ENCODE measurements around the gene LYRM2. TPM values are rescaled to one million over a fixed set of nuclear protein-coding genes. Genes with fewer than 3 reads are reported as not detected.

LYRM2 gene
- 10 to 100 TPM in 1 of 2 donors, 1 to 10 TPM in 1; 8.0 to 13.8 TPM for total RNA-seq

GRCh38 chr6:89638320-89639195 is at the start of gene LYRM2:
LYRM2 (minus strand) TSS chr6:89638747; CDS start chr6:89638716, 31 bp downstream.
- Histone ChIP-seq H3K4me1 (peaks cover 15% of the 10 kb centered on the region), H3K27ac (peak within 1 kb of the TSS; percentile 81 to 95 (median 90)), H3K4me3 (peak within 1 kb of the TSS; percentile 20 to 64), H3K27me3 (no peaks in the 10 kb centered on the region), H3K36me3 (replicated peaks in 1 of 2; ENCODE audit: insufficient read depth in 1 of 2, low read depth in 2 of 2) (no peaks in the 10 kb centered on the region), H3K9me3 (no peaks in the 10 kb centered on the region)
- ATAC-seq (peak; percentile 99), DNase-seq (peak; percentile 96)
- TF ChIP-seq CTCF (IDR thresholded peaks at IDR 0.05) = peak in 4 of 7 experiments; percentile 31 to 52 (median 40)
- peak; percentile 79 to 97 (median 96) for TF ChIP-seq POLR2A (IDR thresholded peaks at IDR 0.05)
- 2% methylated on average over 30 to 58 of the region's 58 CpGs for WGBS, 2 donors
- intact Hi-C loops (cut with DNase I) = no loop called here

- H3K9me3 ChIP-seq = no peaks in the 10 kb centered on the region
- DNase-seq (no peak), ATAC-seq (no peak)
- TF ChIP-seq CTCF (IDR thresholded peaks at IDR 0.05) = no peak
- no peak for TF ChIP-seq POLR2A (IDR thresholded peaks at IDR 0.05)
- H3K4me1 ChIP-seq = no peaks in the 10 kb centered on the region
- H3K27me3 ChIP-seq = no peaks in the 10 kb centered on the region
- H3K4me3 ChIP-seq = no peak overlapping the region
- 82 to 87% methylated on average over 2 of the region's 2 CpGs for WGBS, 2 donors
- no peak overlapping the region for H3K27ac ChIP-seq
- peaks cover 7 to 56% of the 10 kb centered on the region in 2 donors for H3K36me3 ChIP-seq (replicated peaks in 1 of 2; ENCODE audit: insufficient read depth in 1 of 2, low read depth in 2 of 2)
- intact Hi-C loops (cut with DNase I) = no loop called here
Observed at GRCh38 chr6:89688328-89688727, 49.8 kb upstream of the LYRM2 start.

GRCh38 chr6:89685311-89685710 is 46.8 kb upstream of the LYRM2 start:
- TF ChIP-seq POLR2A (IDR thresholded peaks at IDR 0.05) (no peak), CTCF (IDR thresholded peaks at IDR 0.05) (no peak)
- H3K36me3 ChIP-seq (replicated peaks in 1 of 2; ENCODE audit: insufficient read depth in 1 of 2, low read depth in 2 of 2) = peaks cover 18 to 53% of the 10 kb centered on the region in 2 donors
- 95% methylated on average over 2 of the region's 2 CpGs for WGBS, 2 donors
- no peak for DNase-seq
- H3K27me3 ChIP-seq = no peaks in the 10 kb centered on the region
- no peaks in the 10 kb centered on the region for H3K4me1 ChIP-seq
- no peak overlapping the region for H3K4me3 ChIP-seq
- no peaks in the 10 kb centered on the region for H3K9me3 ChIP-seq
- intact Hi-C loops (cut with DNase I) = no loop called here
- no peak overlapping the region for H3K27ac ChIP-seq
- no peak for ATAC-seq

- Histone ChIP-seq H3K27ac (no peak overlapping the region), H3K9me3 (no peaks in the 10 kb centered on the region), H3K27me3 (no peaks in the 10 kb centered on the region), H3K36me3 (replicated peaks in 1 of 2; ENCODE audit: insufficient read depth in 1 of 2, low read depth in 2 of 2) (peaks cover 18 to 62% of the 10 kb centered on the region in 2 donors), H3K4me1 (no peaks in the 10 kb centered on the region), H3K4me3 (no peak overlapping the region)
- 94 to 100% methylated on average over 1 of the region's 1 CpG for WGBS, 2 donors
- intact Hi-C loops (cut with DNase I) = no loop called here
- no peak for ATAC-seq
- TF ChIP-seq POLR2A (IDR thresholded peaks at IDR 0.05) (no peak), CTCF (IDR thresholded peaks at IDR 0.05) (no peak)
- no peak for DNase-seq
Observed at GRCh38 chr6:89682991-89683390, 44.4 kb upstream of the LYRM2 start.

Data from body of pancreas (tissue), 4 donors.